K562 (cell line): ENCODE data around the gene SERTAD1. TPM values are rescaled to one million over a fixed set of nuclear protein-coding genes. Genes with fewer than 3 reads are reported as not detected.

Experiments used
- CBX8 ChIP-seq: fragments of 200-600 bp; sonication (generic); IDR thresholded peaks from 2 replicates; pipeline ENCODE4 v1.6.1; 2012; ENCODE audit warnings: borderline replicate concordance, mixed run types, low read depth, mild to moderate bottlenecking, moderate library complexity, mixed read lengths, low read length, control low read depth, inconsistent platforms; ENCODE audit not compliant: poor library complexity, severe bottlenecking; ENCODE audit errors: extremely low read depth
- CCNT2 ChIP-seq: IDR thresholded peaks from 2 replicates; pipeline ENCODE4 v1.6.1; 2011; ENCODE audit warnings: borderline replicate concordance, low read depth, mild to moderate bottlenecking, moderate library complexity, mixed read lengths, low read length; ENCODE audit not compliant: insufficient read length; ENCODE audit errors: extremely low read depth
- E2F6 ChIP-seq, 2 experiments: IDR thresholded peaks; 2 replicates each; pipeline ENCODE4 v1.6.1; 2011; ENCODE audit warnings: borderline replicate concordance in 1 of 2, control low read depth in 1 of 2, low read depth in 1 of 2, low read length in 1 of 2, mild to moderate bottlenecking in 1 of 2, mixed read lengths in 1 of 2, moderate library complexity in 1 of 2; ENCODE audit not compliant: insufficient read depth in 1 of 2, insufficient read length in 1 of 2, poor library complexity in 1 of 2, severe bottlenecking in 1 of 2; ENCODE audit errors: extremely low read depth in 1 of 2
- KDM2B ChIP-seq: fragments of 250-450 bp; sonication (Bioruptor Pico); IDR thresholded peaks from 2 replicates; pipeline ENCODE4 v1.8.0; 2021; ENCODE audit warnings: mild to moderate bottlenecking, moderate library complexity
- MAFK ChIP-seq: IDR thresholded peaks from 2 replicates; pipeline ENCODE4 v1.6.1; 2011; ENCODE audit warnings: low read length, improper control_type of control experiment
- MCM7 ChIP-seq, 2 experiments: fragments of 450-650 bp; IDR thresholded peaks; 2 replicates each; pipeline ENCODE4 v1.6.1; 2016 to 2018
- MXI1 ChIP-seq: IDR thresholded peaks from 2 replicates; pipeline ENCODE4 v1.6.1; 2011; ENCODE audit warnings: low read depth, mild to moderate bottlenecking, improper control_type of control experiment, low read length
- NFE2 ChIP-seq: IDR thresholded peaks from 2 replicates; pipeline ENCODE4 v1.6.1; 2014; ENCODE audit warnings: antibody characterized with exemption, low read depth
- TRIM25 ChIP-seq: fragments of 450-650 bp; IDR thresholded peaks from 2 replicates; pipeline ENCODE4 v1.7.0; 2016; ENCODE audit warnings: borderline replicate concordance
- ZC3H8 ChIP-seq: fragments of 450-650 bp; IDR thresholded peaks from 2 replicates; pipeline ENCODE4 v1.6.1; 2017
- ZNF764 ChIP-seq: fragments of 250-450 bp; sonication (Bioruptor Pico); IDR thresholded peaks from 2 replicates; pipeline ENCODE4 v1.4.0; 2020; ENCODE audit warnings: low read depth, mild to moderate bottlenecking, moderate library complexity
- ZNF778 ChIP-seq: fragments of 450-650 bp; formaldehyde crosslinking; IDR thresholded peaks from 2 replicates; pipeline ENCODE4 v1.4.0; 2020; ENCODE audit warnings: mild to moderate bottlenecking, moderate library complexity
- polyA plus RNA-seq, 8 experiments: library from polyadenylated mRNA; depleted of rRNA in 4 of 8; stranded (reverse) in 5 of 8; unstranded in 3 of 8; fragments of >200 nt; fragmentation: Nextera tagmentation in 2 of 8; fragmentation: Illumina TruSeq in 1 of 8; extraction: Ambion mirVana in 2 of 8; extraction: Trizol in 1 of 8; gene quantifications; 2 replicates each; pipeline versions ENCODE4 v1.2.1 to v1.2.3, GENCODE V29; 2011 to 2014; ENCODE audit warnings: inconsistent platforms in 1 of 8, missing spikeins in 1 of 8
- total RNA-seq, 7 experiments: library from RNA; depleted of rRNA in 6 of 7; stranded (reverse); fragments of >200 nt in 6 of 7; fragmentation: Illumina TruSeq in 2 of 7; extraction: Trizol in 2 of 7; gene quantifications; 2 replicates each; pipeline versions ENCODE4 v1.2.1 to v1.2.3, GENCODE V29; 2011 to 2021; ENCODE audit warnings: low replicate concordance in 1 of 7
- TF ChIP-seq, protein P1 (sequence below): fragments of 450-650 bp; IDR thresholded peaks from 2 replicates; pipeline ENCODE4 v1.6.1; 2016; ENCODE audit warnings: low read depth, mild to moderate bottlenecking, moderate library complexity
- TF ChIP-seq, protein P2 (sequence below): sonication (generic); formaldehyde crosslinking; IDR thresholded peaks from 2 replicates; pipeline ENCODE4 v1.8.0; 2023; ENCODE audit warnings: missing genetic modification reagents, mild to moderate bottlenecking, borderline replicate concordance

Gene SERTAD1
- total and polyA plus RNA-seq, 9 of the 15 experiments (the other 6 are each of a cell fraction or from before 2014, with no cell fraction given) = 0.15 to 8.7 (median 4.9) TPM

DNA sequence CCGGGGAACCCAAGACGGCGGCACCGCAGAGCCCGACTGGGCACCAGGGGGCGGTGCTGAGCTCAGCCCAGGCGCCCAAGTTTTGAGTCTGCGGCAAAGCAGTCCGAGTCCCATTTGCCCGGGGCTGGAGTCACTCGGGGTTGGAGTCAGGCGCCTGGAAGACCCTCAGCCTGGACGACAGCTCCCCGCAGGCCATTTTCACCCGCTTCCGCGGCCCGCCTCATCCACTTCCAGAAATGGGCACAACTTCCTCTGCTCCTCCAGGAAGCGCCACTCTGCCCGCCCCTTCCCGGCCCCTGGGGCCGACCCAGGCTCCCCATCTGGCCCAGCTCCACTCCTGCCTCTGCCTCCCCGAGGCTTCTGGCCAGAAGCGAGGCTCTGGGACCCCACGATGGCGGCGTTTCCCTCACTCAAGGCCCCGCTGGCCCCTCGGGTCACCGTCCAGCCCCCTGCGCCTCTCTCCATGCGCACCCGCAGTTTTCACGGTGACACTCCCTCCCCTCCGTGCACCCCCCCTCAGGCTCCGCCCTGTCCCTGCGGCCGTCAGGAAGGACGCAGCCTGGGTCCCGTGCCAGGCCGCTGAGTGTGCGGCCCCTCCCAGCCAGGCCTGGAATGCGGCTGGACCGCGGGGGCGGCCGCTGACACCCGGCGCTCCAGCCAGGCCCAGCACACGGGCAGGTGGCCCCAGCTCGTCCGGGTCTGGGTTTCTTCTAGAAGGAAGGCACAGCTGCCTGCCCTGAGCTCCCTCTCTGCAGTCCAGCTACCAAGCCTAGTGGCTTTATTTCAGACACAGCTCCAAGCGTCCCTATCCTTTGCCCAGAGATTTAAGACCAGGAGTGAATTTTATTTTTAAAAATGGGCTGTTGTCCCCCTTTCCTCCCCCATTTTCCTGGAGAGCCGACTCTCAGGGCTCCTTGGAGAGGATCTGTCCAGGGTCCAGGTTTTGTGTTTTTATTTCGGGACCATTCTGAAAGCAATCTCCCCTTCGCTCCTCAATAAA, 4.7 kb downstream of the SERTAD1 start (continued):
- TF ChIP-seq, protein P1, sequence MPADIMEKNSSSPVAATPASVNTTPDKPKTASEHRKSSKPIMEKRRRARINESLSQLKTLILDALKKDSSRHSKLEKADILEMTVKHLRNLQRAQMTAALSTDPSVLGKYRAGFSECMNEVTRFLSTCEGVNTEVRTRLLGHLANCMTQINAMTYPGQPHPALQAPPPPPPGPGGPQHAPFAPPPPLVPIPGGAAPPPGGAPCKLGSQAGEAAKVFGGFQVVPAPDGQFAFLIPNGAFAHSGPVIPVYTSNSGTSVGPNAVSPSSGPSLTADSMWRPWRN = no peak
- TF ChIP-seq KDM2B (CRISPR knock-in tag) = no peak
- no peak for TF ChIP-seq ZNF764 (CRISPR knock-in tag)
- TF ChIP-seq MXI1 = 0 out of 2 replicates have a peak, but pooled peaks have one; percentile 44
- no peak for TF ChIP-seq CBX8
- peak; percentile 98 for TF ChIP-seq CCNT2
- no peak for TF ChIP-seq MCM7 (IDR thresholded peaks at IDR 0.05)
- no peak for TF ChIP-seq ZC3H8
- TF ChIP-seq ZNF778 (CRISPR knock-in tag) = no peak
- no peak for TF ChIP-seq TRIM25
- no peak for TF ChIP-seq MAFK
- TF ChIP-seq NFE2 = 0 out of 2 replicates have a peak, but pooled peaks have one; percentile 2
- TF ChIP-seq, protein P2, sequence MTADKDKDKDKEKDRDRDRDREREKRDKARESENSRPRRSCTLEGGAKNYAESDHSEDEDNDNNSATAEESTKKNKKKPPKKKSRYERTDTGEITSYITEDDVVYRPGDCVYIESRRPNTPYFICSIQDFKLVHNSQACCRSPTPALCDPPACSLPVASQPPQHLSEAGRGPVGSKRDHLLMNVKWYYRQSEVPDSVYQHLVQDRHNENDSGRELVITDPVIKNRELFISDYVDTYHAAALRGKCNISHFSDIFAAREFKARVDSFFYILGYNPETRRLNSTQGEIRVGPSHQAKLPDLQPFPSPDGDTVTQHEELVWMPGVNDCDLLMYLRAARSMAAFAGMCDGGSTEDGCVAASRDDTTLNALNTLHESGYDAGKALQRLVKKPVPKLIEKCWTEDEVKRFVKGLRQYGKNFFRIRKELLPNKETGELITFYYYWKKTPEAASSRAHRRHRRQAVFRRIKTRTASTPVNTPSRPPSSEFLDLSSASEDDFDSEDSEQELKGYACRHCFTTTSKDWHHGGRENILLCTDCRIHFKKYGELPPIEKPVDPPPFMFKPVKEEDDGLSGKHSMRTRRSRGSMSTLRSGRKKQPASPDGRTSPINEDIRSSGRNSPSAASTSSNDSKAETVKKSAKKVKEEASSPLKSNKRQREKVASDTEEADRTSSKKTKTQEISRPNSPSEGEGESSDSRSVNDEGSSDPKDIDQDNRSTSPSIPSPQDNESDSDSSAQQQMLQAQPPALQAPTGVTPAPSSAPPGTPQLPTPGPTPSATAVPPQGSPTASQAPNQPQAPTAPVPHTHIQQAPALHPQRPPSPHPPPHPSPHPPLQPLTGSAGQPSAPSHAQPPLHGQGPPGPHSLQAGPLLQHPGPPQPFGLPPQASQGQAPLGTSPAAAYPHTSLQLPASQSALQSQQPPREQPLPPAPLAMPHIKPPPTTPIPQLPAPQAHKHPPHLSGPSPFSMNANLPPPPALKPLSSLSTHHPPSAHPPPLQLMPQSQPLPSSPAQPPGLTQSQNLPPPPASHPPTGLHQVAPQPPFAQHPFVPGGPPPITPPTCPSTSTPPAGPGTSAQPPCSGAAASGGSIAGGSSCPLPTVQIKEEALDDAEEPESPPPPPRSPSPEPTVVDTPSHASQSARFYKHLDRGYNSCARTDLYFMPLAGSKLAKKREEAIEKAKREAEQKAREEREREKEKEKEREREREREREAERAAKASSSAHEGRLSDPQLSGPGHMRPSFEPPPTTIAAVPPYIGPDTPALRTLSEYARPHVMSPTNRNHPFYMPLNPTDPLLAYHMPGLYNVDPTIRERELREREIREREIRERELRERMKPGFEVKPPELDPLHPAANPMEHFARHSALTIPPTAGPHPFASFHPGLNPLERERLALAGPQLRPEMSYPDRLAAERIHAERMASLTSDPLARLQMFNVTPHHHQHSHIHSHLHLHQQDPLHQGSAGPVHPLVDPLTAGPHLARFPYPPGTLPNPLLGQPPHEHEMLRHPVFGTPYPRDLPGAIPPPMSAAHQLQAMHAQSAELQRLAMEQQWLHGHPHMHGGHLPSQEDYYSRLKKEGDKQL (CRISPR knock-in tag) = no peak
- TF ChIP-seq E2F6 (IDR thresholded peaks at IDR 0.05; ENCODE audit: borderline replicate concordance in 1 of 2, extremely low read depth in 1 of 2, insufficient read depth in 1 of 2, insufficient read length in 1 of 2, low read depth in 1 of 2, low read length in 1 of 2, poor library complexity in 1 of 2, severe bottlenecking in 1 of 2) = peak in 1 of 2 experiments; percentile 79
